Fibroblast of the aortic adventitia (primary cell): Measurements from ENCODE around the gene DGKG. TPM values are rescaled to one million over a fixed set of nuclear protein-coding genes. Genes with fewer than 3 reads are reported as not detected.

Experiments used
- DNase-seq: peaks from one replicate; pipeline ENCODE4 v3.0.0-alpha.2; 2010; ENCODE audit warnings: low read depth
- H3K4me3 ChIP-seq: 2 replicates; pipeline ENCODE4 v1.5.1; 2011; ENCODE audit warnings: low read depth, mild to moderate bottlenecking, control low read depth, low read length, moderate library complexity
- total RNA-seq: library from RNA; depleted of rRNA; stranded (reverse); fragments of >200 nt; gene quantifications from 2 replicates; pipeline ENCODE4 v1.2.3, GENCODE V29; 2012; ENCODE audit warnings: low replicate concordance
- TF ChIP-seq, protein P1 (sequence below): IDR thresholded peaks from 2 replicates; pipeline ENCODE4 v1.5.1; 2011; ENCODE audit warnings: mild to moderate bottlenecking, low read length, control low read depth, inconsistent platforms; ENCODE audit not compliant: insufficient read depth

DGKG gene
- total RNA-seq, 1 donor, result 0.27 TPM

DNA sequence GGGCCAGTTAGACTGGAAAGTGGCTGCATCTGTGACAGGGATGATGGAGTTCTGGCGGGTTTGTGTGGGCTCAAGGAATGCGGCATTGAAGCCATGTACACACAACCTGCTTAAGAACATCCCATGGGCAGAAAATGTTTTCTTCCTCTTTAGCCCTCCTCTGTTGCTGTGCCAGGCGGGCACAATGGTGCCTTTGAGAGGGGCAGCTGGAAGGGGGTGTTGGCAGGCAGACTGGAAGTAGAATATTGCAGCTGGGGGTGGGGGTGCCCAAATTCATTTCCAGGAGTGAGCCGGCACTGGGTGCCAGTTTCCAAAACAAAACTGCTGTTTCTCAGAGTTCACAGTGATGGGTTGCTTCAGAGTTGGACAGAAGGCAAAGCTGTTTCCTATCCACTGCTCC lies 161.3 kb downstream of the DGKG start:
- DNase-seq, result no peak
- TF ChIP-seq, protein P1, sequence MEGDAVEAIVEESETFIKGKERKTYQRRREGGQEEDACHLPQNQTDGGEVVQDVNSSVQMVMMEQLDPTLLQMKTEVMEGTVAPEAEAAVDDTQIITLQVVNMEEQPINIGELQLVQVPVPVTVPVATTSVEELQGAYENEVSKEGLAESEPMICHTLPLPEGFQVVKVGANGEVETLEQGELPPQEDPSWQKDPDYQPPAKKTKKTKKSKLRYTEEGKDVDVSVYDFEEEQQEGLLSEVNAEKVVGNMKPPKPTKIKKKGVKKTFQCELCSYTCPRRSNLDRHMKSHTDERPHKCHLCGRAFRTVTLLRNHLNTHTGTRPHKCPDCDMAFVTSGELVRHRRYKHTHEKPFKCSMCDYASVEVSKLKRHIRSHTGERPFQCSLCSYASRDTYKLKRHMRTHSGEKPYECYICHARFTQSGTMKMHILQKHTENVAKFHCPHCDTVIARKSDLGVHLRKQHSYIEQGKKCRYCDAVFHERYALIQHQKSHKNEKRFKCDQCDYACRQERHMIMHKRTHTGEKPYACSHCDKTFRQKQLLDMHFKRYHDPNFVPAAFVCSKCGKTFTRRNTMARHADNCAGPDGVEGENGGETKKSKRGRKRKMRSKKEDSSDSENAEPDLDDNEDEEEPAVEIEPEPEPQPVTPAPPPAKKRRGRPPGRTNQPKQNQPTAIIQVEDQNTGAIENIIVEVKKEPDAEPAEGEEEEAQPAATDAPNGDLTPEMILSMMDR, result no peak

DNA sequence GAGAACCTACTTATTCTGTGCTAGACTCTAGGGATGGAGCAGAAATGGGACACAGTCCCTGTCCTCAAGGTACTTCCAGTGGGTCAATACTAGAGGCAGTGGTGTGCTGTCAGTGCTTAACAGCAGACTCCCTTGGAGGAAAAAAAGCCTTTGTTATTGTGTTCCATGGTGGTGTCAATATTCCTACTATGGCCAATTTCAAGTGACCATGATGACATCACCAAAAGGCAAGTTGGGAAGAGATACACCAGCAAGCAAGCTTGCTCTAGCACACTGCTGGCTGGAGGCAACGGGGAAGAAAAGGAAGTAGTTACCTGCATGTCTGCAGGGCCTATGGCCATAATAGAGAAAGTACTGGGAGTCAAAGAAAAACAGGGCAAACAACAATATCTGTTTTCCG lies 163.6 kb downstream of the DGKG start:
- no peak for DNase-seq
- H3K4me3 ChIP-seq, result no peak overlapping the region
- TF ChIP-seq, protein P1, result no peak

More for the DNA sequence above, 161.3 kb downstream of the DGKG start:
- H3K4me3 ChIP-seq, result no peak overlapping the region

DNA sequence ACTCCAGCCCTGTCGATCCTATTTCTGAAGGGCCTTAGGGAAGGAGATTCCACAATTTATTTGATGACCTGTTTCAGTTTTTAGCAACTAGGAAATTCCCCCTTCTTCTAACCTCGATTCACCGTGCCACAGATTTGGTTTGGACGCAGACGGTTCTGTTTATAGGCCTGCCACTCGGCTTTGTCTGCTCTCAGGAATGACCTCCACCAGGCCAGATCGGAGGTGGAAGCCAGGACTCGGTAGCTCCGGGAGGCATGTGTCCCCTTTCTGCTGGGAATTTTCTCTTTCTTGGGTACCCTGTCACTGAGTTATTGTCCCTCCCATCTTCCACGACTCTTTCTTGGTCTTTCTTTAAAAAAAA lies 167.6 kb downstream of the DGKG start:
- H3K4me3 ChIP-seq, result no peak overlapping the region
- TF ChIP-seq, protein P1, result no peak
- no peak for DNase-seq

DNA sequence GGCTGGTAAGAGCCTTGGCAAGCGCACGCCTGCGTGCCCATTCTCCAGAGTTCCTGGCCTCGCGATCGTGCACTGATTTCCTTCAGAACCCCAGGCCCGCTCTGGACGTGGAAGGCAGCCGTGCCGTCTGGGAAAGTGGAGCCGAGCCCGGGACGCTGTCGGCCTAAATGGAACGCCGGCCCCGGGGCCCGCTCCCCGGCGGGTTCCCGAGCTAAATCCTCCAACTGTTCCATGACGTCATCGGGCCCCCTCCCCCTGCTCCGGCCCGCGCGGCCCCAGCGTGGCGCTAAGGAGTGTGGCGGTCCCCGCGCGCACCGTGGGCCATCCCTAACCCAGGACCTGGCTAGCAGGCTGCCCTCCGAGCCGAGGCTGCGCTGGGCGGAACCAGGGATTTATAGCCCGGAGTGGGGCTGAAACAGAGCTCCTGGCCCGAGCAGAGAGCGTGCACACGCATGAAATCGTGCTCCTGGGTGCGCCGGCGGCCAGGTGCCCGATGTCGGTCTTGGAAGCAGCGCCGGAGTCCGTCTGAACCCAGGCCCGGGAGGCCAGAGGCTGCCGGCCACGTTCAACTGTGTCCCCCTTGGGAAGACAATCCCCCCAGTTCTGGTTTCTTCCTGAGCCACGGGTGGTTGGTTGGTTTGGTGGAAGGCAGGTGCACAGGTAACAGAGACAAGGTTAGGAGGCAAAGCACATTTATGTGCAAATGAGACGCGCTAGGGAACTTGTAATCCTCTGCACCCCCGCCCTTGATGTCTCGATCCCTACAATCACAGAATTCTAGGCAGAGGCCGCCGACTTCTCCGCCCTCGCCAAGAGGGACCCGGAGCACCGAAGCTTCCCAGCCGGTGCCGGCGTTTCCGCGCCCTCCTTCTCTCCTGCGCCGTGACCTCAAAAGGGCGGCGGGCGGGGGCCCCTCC lies 168.2 kb downstream of the DGKG start:
- DNase-seq, result no peak
- TF ChIP-seq, protein P1, result no peak
- H3K4me3 ChIP-seq, result no peak overlapping the region

DNA sequence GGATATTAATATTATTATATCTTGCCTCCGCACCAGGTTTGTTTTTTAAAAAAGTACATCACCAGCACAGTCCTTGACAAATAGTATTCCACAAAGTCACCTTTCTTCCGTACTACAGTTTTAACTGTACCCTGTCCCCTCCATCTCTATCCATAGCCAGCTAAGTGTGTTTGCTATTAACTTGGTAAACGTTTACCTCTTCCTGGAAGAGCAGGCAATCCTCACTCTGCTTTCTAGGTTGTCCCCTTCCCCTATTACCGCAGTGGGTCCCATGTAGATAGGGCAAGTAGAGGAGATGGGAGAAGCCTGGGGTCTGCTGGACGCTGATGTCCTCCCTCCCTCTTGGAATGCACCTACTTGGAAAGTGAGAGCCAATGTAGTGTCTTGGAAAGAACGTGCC lies 169.2 kb downstream of the DGKG start:
- TF ChIP-seq, protein P1, result no peak
- H3K4me3 ChIP-seq, result no peak overlapping the region
- DNase-seq, result no peak

DNA sequence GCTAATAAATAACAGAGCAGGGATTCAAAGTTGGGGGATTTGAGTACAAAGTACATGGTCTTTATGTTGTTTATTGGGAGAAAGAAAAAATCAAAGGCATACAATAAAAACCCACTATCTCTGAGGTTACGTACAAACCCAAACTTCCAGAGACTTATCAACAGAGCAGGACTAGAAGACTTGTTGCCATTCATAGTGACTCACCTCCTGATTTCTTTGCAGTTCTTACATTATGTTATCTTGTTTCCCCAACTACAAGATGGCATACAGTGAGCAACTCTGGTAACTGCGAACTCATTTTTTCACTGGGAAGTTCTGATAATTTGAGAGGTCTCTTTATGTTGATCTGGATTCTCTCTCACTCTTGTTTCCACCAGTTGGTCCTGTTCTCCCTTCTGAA lies 172.5 kb downstream of the DGKG start:
- TF ChIP-seq, protein P1, result no peak
- H3K4me3 ChIP-seq, result no peak overlapping the region
- DNase-seq, result peak; percentile 4
